ENCODE results near the gene STK11.
"Not testable (repeated sequence)": the region's sequence is repeated elsewhere in the genome, so short reads cannot be mapped to it uniquely, and the experiment has no call there.

The STK11 gene

GRCh38 chr19:1169411-1169791 is 36.2 kb upstream of the STK11 start:
- DNase-seq: no peak

- DNase-seq: no peak
Measured at GRCh38 chr19:1169921-1170885, 35.4 kb upstream of the STK11 start.

GRCh38 chr19:1170938-1171754 is 34.4 kb upstream of the STK11 start:
- DNase-seq: no peak

- DNase-seq: no peak
Measured at GRCh38 chr19:1171755-1172352, 33.7 kb upstream of the STK11 start.

DNA sequence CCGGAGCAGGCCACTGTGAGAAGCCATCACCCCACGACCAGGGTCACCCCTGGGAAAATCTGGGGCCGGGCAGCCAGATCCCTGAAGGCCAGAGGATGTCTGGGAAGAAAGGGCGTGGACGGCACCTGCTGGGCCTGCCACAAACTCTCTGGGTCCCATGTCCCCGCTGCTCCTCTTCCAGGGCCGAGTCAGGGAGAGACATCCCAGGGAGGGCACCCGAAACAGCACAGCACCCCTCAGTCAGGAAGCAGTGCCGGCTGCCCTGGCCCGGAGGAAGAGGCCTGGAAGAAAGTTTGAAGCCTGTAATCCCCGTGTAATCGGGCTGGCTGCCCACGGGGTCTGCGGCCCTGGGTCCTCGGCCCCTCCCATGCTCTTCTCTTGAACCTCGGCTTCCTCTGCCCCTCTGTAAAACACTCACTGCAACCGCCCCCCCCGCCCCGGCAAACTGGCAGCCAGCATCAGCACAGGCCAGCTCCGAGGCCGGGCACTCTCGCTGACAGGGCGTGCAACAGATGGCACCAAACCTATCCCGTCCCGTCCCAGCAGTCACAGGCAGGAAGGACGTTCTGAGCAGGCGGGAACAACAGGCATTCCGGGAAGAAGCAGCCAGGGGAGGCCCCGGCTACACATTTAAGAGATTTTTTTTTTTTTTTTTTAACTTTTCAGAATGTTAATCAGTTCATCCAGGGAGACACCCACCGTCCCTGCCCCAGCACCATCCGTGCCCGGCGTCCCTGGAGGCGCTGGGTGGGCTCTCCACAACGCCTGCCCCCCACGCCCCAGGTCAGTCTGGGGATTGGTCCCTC is 33.0 kb upstream of the STK11 start:
- DNase-seq: no peak

GRCh38 chr19:1173159-1173844 is 32.3 kb upstream of the STK11 start:
- no peak for DNase-seq

- peak; percentile 93 for DNase-seq
Measured at GRCh38 chr19:1173845-1174809, 31.5 kb upstream of the STK11 start, which contains the start of gene SBNO2. TSS of gene SBNO2 (minus strand) at chr19:1174268. CDS start at chr19:1154276, 19,992 bp downstream.

- no peak for DNase-seq
Measured at GRCh38 chr19:1177322-1178114, 28.1 kb upstream of the STK11 start.

- no peak for DNase-seq
Measured at GRCh38 chr19:1181606-1182005, 24.0 kb upstream of the STK11 start.

DNA sequence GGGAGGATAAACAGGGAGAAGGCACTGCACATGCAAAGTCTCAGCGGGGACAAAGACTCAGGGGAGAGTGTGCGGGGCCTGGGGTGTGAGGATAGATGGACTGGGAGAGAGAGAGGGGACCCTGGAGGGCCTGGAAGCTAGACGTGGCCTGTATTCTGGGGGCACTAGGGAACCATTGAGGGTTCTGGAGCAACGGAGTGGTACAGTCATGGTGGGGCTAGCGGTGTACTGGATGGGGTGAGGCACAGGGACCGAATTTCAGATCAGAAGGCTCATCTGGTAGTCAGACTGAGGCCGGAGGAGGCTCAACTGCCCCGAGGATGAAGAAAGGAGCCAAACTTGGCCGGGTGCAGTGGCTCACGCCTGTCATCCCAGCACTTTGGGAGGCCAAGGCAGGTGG is 23.5 kb upstream of the STK11 start:
- DNase-seq: no peak

GRCh38 chr19:1182727-1183126 is 22.9 kb upstream of the STK11 start:
- no peak for DNase-seq

DNA sequence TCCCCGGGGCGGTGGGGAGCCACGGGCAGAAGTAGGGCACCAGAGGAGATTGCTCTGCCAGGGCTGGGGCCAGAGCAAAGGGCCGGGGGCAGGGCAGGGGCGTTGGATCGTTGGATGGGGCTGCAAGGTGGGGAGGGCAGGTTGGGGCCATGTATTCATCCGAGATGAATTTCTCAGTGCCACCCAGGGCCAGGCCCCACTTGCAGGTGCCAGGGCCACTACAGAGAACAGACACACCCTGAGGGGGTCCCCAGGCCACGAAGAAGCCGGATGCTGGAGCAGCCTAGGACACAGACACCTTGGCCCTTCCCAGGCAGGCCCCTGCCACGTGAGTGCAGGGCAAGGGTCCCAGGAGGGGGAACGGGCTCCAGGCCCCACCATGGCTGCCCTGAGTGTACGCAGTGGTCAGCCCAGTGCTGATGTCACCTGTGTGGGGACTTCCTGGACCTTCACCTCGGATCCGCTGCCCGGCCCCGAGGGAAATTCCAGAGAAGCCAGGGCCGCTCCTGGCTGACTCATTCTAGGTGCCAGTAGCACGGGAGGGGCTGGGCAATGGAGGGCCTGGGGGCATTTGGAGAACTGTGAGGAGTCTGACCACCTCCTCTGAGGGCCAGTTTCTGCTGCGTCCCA is 21.9 kb upstream of the STK11 start:
- no peak for DNase-seq

GRCh38 chr19:1189419-1189818 is 16.2 kb upstream of the STK11 start:
- DNase-seq: peak; percentile 73

GRCh38 chr19:1199531-1199930 is 6.0 kb upstream of the STK11 start:
- DNase-seq: no peak

DNA sequence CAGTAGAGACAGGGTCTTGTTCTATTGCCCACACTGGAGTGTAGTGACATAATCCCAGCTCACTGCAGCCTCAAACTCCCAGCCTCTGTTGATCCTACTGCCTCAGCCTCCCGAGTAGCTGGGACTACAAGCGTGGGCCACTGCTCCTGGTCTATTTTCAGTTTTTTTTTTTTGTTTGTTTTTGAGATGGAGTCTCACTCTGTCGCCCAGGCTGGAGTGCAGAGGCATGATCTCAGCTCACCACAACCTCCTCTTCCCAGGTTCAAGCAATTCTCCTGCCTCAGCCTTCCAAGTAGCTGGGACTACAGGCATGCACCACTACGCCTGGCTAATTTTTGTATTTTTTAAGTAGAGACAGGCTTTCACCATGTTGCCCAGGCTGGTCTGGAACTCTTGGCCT is 5.0 kb upstream of the STK11 start:
- not testable (repeated sequence) for DNase-seq

- no peak for DNase-seq
Measured at GRCh38 chr19:1206150-1206863, 729 bp downstream of the STK11 start.

GRCh38 chr19:1206864-1207450 is 1.4 kb downstream of the STK11 start:
- peak; percentile 27 for DNase-seq

- DNase-seq: not testable (repeated sequence)
Measured at GRCh38 chr19:1208830-1209229, 3.3 kb downstream of the STK11 start.
